ENCODE measurements around the gene EYS. TPM values are rescaled to one million over a fixed set of nuclear protein-coding genes. Genes with fewer than 3 reads are reported as not detected.

The EYS gene
- total and polyA plus RNA-seq, 4 donors, result 0.53 to 4.5 (median 2.4) TPM

GRCh38 chr6:64113704-64114103, 1593.3 kb downstream of the EYS start:
- Histone ChIP-seq H3K36me3 (ENCODE audit: control insufficient read depth, insufficient read depth, low read length) (no peaks in the 10 kb centered on the region), H3K27me3 (ENCODE audit: control insufficient read depth, insufficient read depth, low read length) (no peaks in the 10 kb centered on the region), H3K27ac (ENCODE audit: low read depth, low read length) (no peak overlapping the region), H3K9me3 (ENCODE audit: control insufficient read depth, insufficient read depth, low read length) (peaks cover 2% of the 10 kb centered on the region), H3K4me3 (ENCODE audit: low read depth, low read length) (no peak overlapping the region), H3K4me1 (ENCODE audit: control insufficient read depth, insufficient read depth, low read length) (no peaks in the 10 kb centered on the region)
- no CpG with 5 or more reads among the region's 3 CpGs for WGBS (ENCODE audit: insufficient coverage)
- peak in 2 of 6 donors; percentile 12 to 59 for DNase-seq (ENCODE audit: low read depth in 4 of 6, low spot score in 6 of 6)

GRCh38 chr6:64104051-64104450, 1603.0 kb downstream of the EYS start:
- Histone ChIP-seq H3K4me3 (ENCODE audit: low read depth, low read length) (no peak overlapping the region), H3K27ac (ENCODE audit: low read depth, low read length) (no peak overlapping the region), H3K36me3 (ENCODE audit: control insufficient read depth, insufficient read depth, low read length) (no peaks in the 10 kb centered on the region), H3K4me1 (ENCODE audit: control insufficient read depth, insufficient read depth, low read length) (no peaks in the 10 kb centered on the region), H3K9me3 (ENCODE audit: control insufficient read depth, insufficient read depth, low read length) (no peaks in the 10 kb centered on the region), H3K27me3 (ENCODE audit: control insufficient read depth, insufficient read depth, low read length) (no peaks in the 10 kb centered on the region)
- DNase-seq (ENCODE audit: low read depth in 4 of 6, low spot score in 6 of 6), result no peak

- 80% methylated on average over 1 of the region's 1 CpG for WGBS (ENCODE audit: insufficient coverage)
- no peak overlapping the region for H3K27ac ChIP-seq (ENCODE audit: low read depth, low read length)
Measured at GRCh38 chr6:64103480-64103879, 1603.5 kb downstream of the EYS start.

GRCh38 chr6:64100702-64101303, 1606.2 kb downstream of the EYS start:
- no peaks in the 10 kb centered on the region for H3K9me3 ChIP-seq (ENCODE audit: control insufficient read depth, insufficient read depth, low read length)
- no peak overlapping the region for H3K27ac ChIP-seq (ENCODE audit: low read depth, low read length)
- WGBS (ENCODE audit: insufficient coverage), result no CpG with 5 or more reads among the region's 2 CpGs
- H3K4me1 ChIP-seq (ENCODE audit: control insufficient read depth, insufficient read depth, low read length), result no peaks in the 10 kb centered on the region
- H3K4me3 ChIP-seq (ENCODE audit: low read depth, low read length), result no peak overlapping the region
- H3K36me3 ChIP-seq (ENCODE audit: control insufficient read depth, insufficient read depth, low read length), result no peaks in the 10 kb centered on the region
- no peak for DNase-seq (ENCODE audit: low read depth in 4 of 6, low spot score in 6 of 6)
- H3K27me3 ChIP-seq (ENCODE audit: control insufficient read depth, insufficient read depth, low read length), result no peaks in the 10 kb centered on the region

More at GRCh38 chr6:64103480-64103879, 1603.5 kb downstream of the EYS start:
- Histone ChIP-seq H3K9me3 (ENCODE audit: control insufficient read depth, insufficient read depth, low read length) (no peaks in the 10 kb centered on the region), H3K27me3 (ENCODE audit: control insufficient read depth, insufficient read depth, low read length) (no peaks in the 10 kb centered on the region), H3K4me3 (ENCODE audit: low read depth, low read length) (no peak overlapping the region), H3K36me3 (ENCODE audit: control insufficient read depth, insufficient read depth, low read length) (no peaks in the 10 kb centered on the region), H3K4me1 (ENCODE audit: control insufficient read depth, insufficient read depth, low read length) (no peaks in the 10 kb centered on the region)
- no peak for DNase-seq (ENCODE audit: low read depth in 4 of 6, low spot score in 6 of 6)

GRCh38 chr6:64090352-64090751, 1616.7 kb downstream of the EYS start:
- no peaks in the 10 kb centered on the region for H3K36me3 ChIP-seq (ENCODE audit: control insufficient read depth, insufficient read depth, low read length)
- no peaks in the 10 kb centered on the region for H3K27me3 ChIP-seq (ENCODE audit: control insufficient read depth, insufficient read depth, low read length)
- 60% methylated on average over 1 of the region's 2 CpGs for WGBS (ENCODE audit: insufficient coverage)
- H3K4me3 ChIP-seq (ENCODE audit: low read depth, low read length), result no peak overlapping the region
- no peaks in the 10 kb centered on the region for H3K4me1 ChIP-seq (ENCODE audit: control insufficient read depth, insufficient read depth, low read length)
- H3K27ac ChIP-seq (ENCODE audit: low read depth, low read length), result no peak overlapping the region
- no peaks in the 10 kb centered on the region for H3K9me3 ChIP-seq (ENCODE audit: control insufficient read depth, insufficient read depth, low read length)
- no peak for DNase-seq (ENCODE audit: low read depth in 4 of 6, low spot score in 6 of 6)

GRCh38 chr6:64085126-64085525, 1621.9 kb downstream of the EYS start:
- Histone ChIP-seq H3K4me1 (ENCODE audit: control insufficient read depth, insufficient read depth, low read length) (no peaks in the 10 kb centered on the region), H3K27ac (ENCODE audit: low read depth, low read length) (no peak overlapping the region), H3K4me3 (ENCODE audit: low read depth, low read length) (no peak overlapping the region), H3K9me3 (ENCODE audit: control insufficient read depth, insufficient read depth, low read length) (no peaks in the 10 kb centered on the region), H3K36me3 (ENCODE audit: control insufficient read depth, insufficient read depth, low read length) (no peaks in the 10 kb centered on the region), H3K27me3 (ENCODE audit: control insufficient read depth, insufficient read depth, low read length) (no peaks in the 10 kb centered on the region)
- no peak for DNase-seq (ENCODE audit: low read depth in 4 of 6, low spot score in 6 of 6)
- WGBS (ENCODE audit: insufficient coverage), result 90% methylated on average over 2 of the region's 13 CpGs

- WGBS (ENCODE audit: insufficient coverage), result 71% methylated on average over 1 of the region's 1 CpG
- no peak for DNase-seq (ENCODE audit: low read depth in 4 of 6, low spot score in 6 of 6)
Measured at GRCh38 chr6:64084185-64084663, 1622.8 kb downstream of the EYS start.

GRCh38 chr6:64083261-64083660, 1623.8 kb downstream of the EYS start:
- WGBS (ENCODE audit: insufficient coverage), result no CpG with 5 or more reads among the region's 2 CpGs
- H3K27me3 ChIP-seq (ENCODE audit: control insufficient read depth, insufficient read depth, low read length), result no peaks in the 10 kb centered on the region
- no peak overlapping the region for H3K27ac ChIP-seq (ENCODE audit: low read depth, low read length)
- H3K36me3 ChIP-seq (ENCODE audit: control insufficient read depth, insufficient read depth, low read length), result no peaks in the 10 kb centered on the region
- no peak overlapping the region for H3K4me3 ChIP-seq (ENCODE audit: low read depth, low read length)
- no peak for DNase-seq (ENCODE audit: low read depth in 4 of 6, low spot score in 6 of 6)
- no peaks in the 10 kb centered on the region for H3K9me3 ChIP-seq (ENCODE audit: control insufficient read depth, insufficient read depth, low read length)
- no peaks in the 10 kb centered on the region for H3K4me1 ChIP-seq (ENCODE audit: control insufficient read depth, insufficient read depth, low read length)

More at GRCh38 chr6:64084185-64084663, 1622.8 kb downstream of the EYS start:
- H3K9me3 ChIP-seq (ENCODE audit: control insufficient read depth, insufficient read depth, low read length), result no peaks in the 10 kb centered on the region
- no peaks in the 10 kb centered on the region for H3K27me3 ChIP-seq (ENCODE audit: control insufficient read depth, insufficient read depth, low read length)
- H3K27ac ChIP-seq (ENCODE audit: low read depth, low read length), result no peak overlapping the region
- no peaks in the 10 kb centered on the region for H3K36me3 ChIP-seq (ENCODE audit: control insufficient read depth, insufficient read depth, low read length)
- no peaks in the 10 kb centered on the region for H3K4me1 ChIP-seq (ENCODE audit: control insufficient read depth, insufficient read depth, low read length)
- H3K4me3 ChIP-seq (ENCODE audit: low read depth, low read length), result no peak overlapping the region

- H3K36me3 ChIP-seq (ENCODE audit: control insufficient read depth, insufficient read depth, low read length), result no peaks in the 10 kb centered on the region
- H3K4me1 ChIP-seq (ENCODE audit: control insufficient read depth, insufficient read depth, low read length), result no peaks in the 10 kb centered on the region
- WGBS (ENCODE audit: insufficient coverage), result no CpG with 5 or more reads among the region's 2 CpGs
- H3K9me3 ChIP-seq (ENCODE audit: control insufficient read depth, insufficient read depth, low read length), result no peaks in the 10 kb centered on the region
- DNase-seq (ENCODE audit: low read depth in 4 of 6, low spot score in 6 of 6), result peak in 1 of 6 donors; percentile 22
- H3K27ac ChIP-seq (ENCODE audit: low read depth, low read length), result no peak overlapping the region
- no peaks in the 10 kb centered on the region for H3K27me3 ChIP-seq (ENCODE audit: control insufficient read depth, insufficient read depth, low read length)
- no peak overlapping the region for H3K4me3 ChIP-seq (ENCODE audit: low read depth, low read length)
Measured at GRCh38 chr6:64081453-64081852, 1625.6 kb downstream of the EYS start.

GRCh38 chr6:64074981-64075380, 1632.0 kb downstream of the EYS start:
- Histone ChIP-seq H3K36me3 (ENCODE audit: control insufficient read depth, insufficient read depth, low read length) (no peaks in the 10 kb centered on the region), H3K9me3 (ENCODE audit: control insufficient read depth, insufficient read depth, low read length) (no peaks in the 10 kb centered on the region)

More at GRCh38 chr6:64074981-64075380, 1632.0 kb downstream of the EYS start:
- Histone ChIP-seq H3K27ac (ENCODE audit: low read depth, low read length) (no peak overlapping the region), H3K4me3 (ENCODE audit: low read depth, low read length) (no peak overlapping the region), H3K4me1 (ENCODE audit: control insufficient read depth, insufficient read depth, low read length) (no peaks in the 10 kb centered on the region), H3K27me3 (ENCODE audit: control insufficient read depth, insufficient read depth, low read length) (no peaks in the 10 kb centered on the region)
- no peak for DNase-seq (ENCODE audit: low read depth in 4 of 6, low spot score in 6 of 6)
- no CpG with 5 or more reads among the region's 1 CpG for WGBS (ENCODE audit: insufficient coverage)

All from spinal cord (tissue), 10 donors.